Panc1 (cell line): ENCODE measurements around the gene S100A4. TPM values are rescaled to one million over a fixed set of nuclear protein-coding genes. Genes with fewer than 3 reads are reported as not detected.

Experiments
- ATAC-seq: fragments of 200-7000 bp; cut with Tn5 transposase; 2 replicates; pipeline ENCODE4 v1.9.1; 2020; ENCODE audit warnings: mild to moderate bottlenecking, moderate library complexity
- BruUV-seq: library from RNA; stranded (reverse); fragments of 400-500 nt; replicated peaks from 2 replicates; lab custom pipeline; 2021; lab: Mats Ljungman, UMichigan
- CTCF ChIA-PET: fragments of 300-600 bp; sonication (Branson Sonifier 250); formaldehyde crosslinking; loops from one replicate; lab custom pipeline; 2022; ENCODE audit warnings: antibody characterized with exemption; lab: Charles Lee
- POLR2A ChIA-PET: fragments of 300-600 bp; sonication (Branson Sonifier 250); formaldehyde crosslinking; loops from one replicate; lab custom pipeline; 2022; ENCODE audit warnings: antibody characterized with exemption; lab: Charles Lee
- DNase-seq: peaks from one replicate; pipeline ENCODE4 v3.0.0-alpha.2; 2010; ENCODE audit warnings: low read depth, low spot score
- H3K27ac ChIP-seq: 2 replicates; pipeline ENCODE4 v1.5.1; 2011; ENCODE audit warnings: mild to moderate bottlenecking, low read length, inconsistent platforms
- H3K27me3 ChIP-seq: fragments of 200-500 bp; sonication (Bioruptor generic); 2 replicates; pipeline ENCODE4 v1.6.0; 2014; ENCODE audit warnings: low read length, inconsistent platforms; ENCODE audit not compliant: control insufficient read depth, insufficient read depth
- H3K36me3 ChIP-seq: fragments of 200-500 bp; sonication (Bioruptor generic); 2 replicates; pipeline ENCODE4 v1.5.1; 2014; ENCODE audit warnings: inconsistent platforms, mild to moderate bottlenecking, low read length, moderate library complexity; ENCODE audit not compliant: control insufficient read depth, insufficient read depth
- H3K4me1 ChIP-seq: 2 replicates; pipeline ENCODE4 v1.5.1; 2011; ENCODE audit warnings: inconsistent platforms, mild to moderate bottlenecking, low read length, moderate library complexity; ENCODE audit not compliant: control insufficient read depth, insufficient read depth
- H3K4me3 ChIP-seq, 2 experiments: 2 replicates each; pipeline ENCODE4 v1.5.1; 2011 to 2012; ENCODE audit warnings: low read depth in 2 of 2, low read length in 2 of 2, mild to moderate bottlenecking in 2 of 2, inconsistent platforms in 1 of 2, moderate library complexity in 1 of 2
- H3K9me3 ChIP-seq: fragments of 200-500 bp; sonication (Bioruptor generic); 2 replicates; pipeline ENCODE4 v1.5.1; 2014; ENCODE audit warnings: low read depth, mild to moderate bottlenecking, inconsistent platforms, low read length, moderate library complexity; ENCODE audit not compliant: control insufficient read depth, insufficient read depth
- CTCF ChIP-seq: fragments of 450-650 bp; IDR thresholded peaks from 2 replicates; pipeline ENCODE4 v1.5.1; 2017; ENCODE audit warnings: mild to moderate bottlenecking
- POLR2AphosphoS5 ChIP-seq: IDR thresholded peaks from 2 replicates; pipeline ENCODE4 v1.6.1; 2012; ENCODE audit warnings: mild to moderate bottlenecking, low read depth, low read length, moderate library complexity
- REST ChIP-seq, 2 experiments: IDR thresholded peaks; 2 replicates each; pipeline ENCODE4 v1.6.1; 2011 to 2012; ENCODE audit warnings: low read depth in 2 of 2, control low read depth in 1 of 2, low read length in 1 of 2, mild to moderate bottlenecking in 1 of 2, moderate library complexity in 1 of 2; ENCODE audit not compliant: insufficient read depth in 1 of 2
- SIN3A ChIP-seq: IDR thresholded peaks from 2 replicates; pipeline ENCODE4 v1.6.1; 2012; ENCODE audit warnings: low read depth, mild to moderate bottlenecking, low read length, moderate library complexity, borderline replicate concordance; ENCODE audit not compliant: insufficient read depth
- TCF7L2 ChIP-seq: IDR thresholded peaks from 2 replicates; pipeline ENCODE4 v1.6.1; 2011; ENCODE audit warnings: mild to moderate bottlenecking, low read depth, low read length, inconsistent platforms
- in situ Hi-C: cut with HindIII; loops from 2 replicates; pipeline ENCODE4 v1.10.0; 2016; ENCODE audit warnings: low sequenced_read_pairs, low pct_unique_long_range_greater_than_20kb
- intact Hi-C: fragments of 100-400 bp; cut with micrococcal nuclease; formaldehyde crosslinking; loops from one replicate; pipeline ENCODE4 v1.10.0; 2022; ENCODE audit not compliant: unreplicated experiment
- total RNA-seq: library from RNA; stranded (reverse); gene quantifications from one replicate; pipeline ENCODE4 v1.2.1, GENCODE V29; 2021; ENCODE audit not compliant: unreplicated experiment

S100A4 gene
- total RNA-seq, 1 experiment from 2014 or later: 773 TPM

GRCh38 chr1:153567621-153568366 is 22.2 kb upstream of the S100A4 start:
- H3K4me1 ChIP-seq: peaks cover 56% of the 10 kb centered on the region

More at GRCh38 chr1:153567621-153568366, 22.2 kb upstream of the S100A4 start:
- TF ChIP-seq POLR2AphosphoS5 (no peak), CTCF (no peak), SIN3A (no peak), REST (IDR thresholded peaks at IDR 0.05; ENCODE audit: insufficient read depth in 1 of 2, low read depth in 2 of 2, low read length in 1 of 2) (no peak), TCF7L2 (no peak)
- H3K4me3 ChIP-seq: peak overlapping the region; percentile 4 to 43
- H3K27ac ChIP-seq: peak overlapping the region; percentile 100
- BruUV-seq: TSS peak; percentile 71
- no peaks in the 10 kb centered on the region for H3K36me3 ChIP-seq
- ATAC-seq: peak; percentile 3
- POLR2A ChIA-PET: interaction anchor here (0.5 to 1.2 kb wide), 5 partner anchors 27 to 181 kb away, joined by 3 to 9 read pairs (median 3); partner anchors contain the start of genes S100A5 and S100A6
- DNase-seq: peak; percentile 69
- intact Hi-C loops (loop anchor here (1.0 kb wide), 2 partner anchors 34 to 56 kb away; no protein-coding TSS in a partner anchor), in situ Hi-C loops (no loop called here)
- no peaks in the 10 kb centered on the region for H3K27me3 ChIP-seq
- no peaks in the 10 kb centered on the region for H3K9me3 ChIP-seq
- CTCF ChIA-PET: interaction anchor here (0.5 to 1.7 kb wide), 6 partner anchors 22 to 215 kb away, joined by 3 to 16 read pairs (median 8); partner anchors contain the start of gene S100A6
